ENCODE results near the gene INPP1. TPM values are rescaled to one million over a fixed set of nuclear protein-coding genes. Genes with fewer than 3 reads are reported as not detected.

Gene INPP1
- polyA plus RNA-seq, 1 of the 3 experiments (the other 2 are of a cell fraction): 6.4 TPM

DNA sequence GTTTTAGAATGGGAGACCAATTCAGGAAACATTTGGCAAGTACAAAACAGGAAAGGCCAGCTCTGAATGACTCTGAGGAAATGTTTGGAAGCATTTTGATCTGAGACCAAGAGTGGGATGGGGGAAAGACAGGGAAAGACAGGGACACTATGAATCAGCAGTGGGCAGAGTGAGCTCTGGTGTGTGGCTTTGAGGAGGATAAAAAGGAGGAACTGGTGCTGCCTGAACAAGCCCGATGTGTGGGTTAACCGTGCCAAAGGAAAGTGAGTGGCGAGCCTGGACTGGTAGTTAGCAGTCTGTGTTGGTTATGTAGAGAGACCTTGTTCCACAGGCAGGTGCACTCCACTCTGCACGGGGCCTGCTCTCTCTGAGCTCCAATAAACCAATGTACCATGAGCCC, 70.0 kb downstream of the INPP1 start (continued):
- TF ChIP-seq REST (IDR thresholded peaks at IDR 0.05; ENCODE audit: low read depth, low read length): no peak
- TF ChIP-seq MXI1 (IDR thresholded peaks at IDR 0.05; ENCODE audit: low read depth, low read length): no peak

GRCh38 chr2:190415251-190415650, 71.9 kb downstream of the INPP1 start:
- Histone ChIP-seq H3K27ac (ENCODE audit: low read depth in 2 of 2, low read length in 1 of 2) (no peak overlapping the region), H3F3A (replicated peaks; ENCODE audit: insufficient read depth) (no peaks in the 10 kb centered on the region), H3K4me1 (ENCODE audit: control insufficient read depth in 1 of 2, insufficient read depth in 2 of 2, low read depth in 1 of 2, low read length in 1 of 2) (peaks cover 8 to 9% of the 10 kb centered on the region in 2 experiments; a peak in 3 of 4 replicates), H3K27me3 (ENCODE audit: insufficient read depth) (no peaks in the 10 kb centered on the region), H3K36me3 (replicated peaks in 1 of 2; ENCODE audit: control insufficient read depth in 1 of 2, insufficient read depth in 2 of 2, low read length in 1 of 2) (no peaks in the 10 kb centered on the region), H2AFZ (ENCODE audit: low read depth) (no peak overlapping the region), H3K4me2 (no peak overlapping the region), H3K9me2 (no peaks in the 10 kb centered on the region), H3K4me3 (ENCODE audit: low read depth in 2 of 2, low read length in 1 of 2) (no peak overlapping the region), H3K79me2 (ENCODE audit: insufficient read depth) (no peaks in the 10 kb centered on the region), H4K20me1 (ENCODE audit: insufficient read depth) (no peaks in the 10 kb centered on the region), H3K9ac (no peak overlapping the region), H3K9me3 (no peaks in the 10 kb centered on the region)
- no peak for DNase-seq
- WGBS (ENCODE audit: low lambda C conversion rate): 100% methylated on average over 4 of the region's 4 CpGs
- ChIA-PET POLR2A (no interaction called here), CTCF (interaction anchor here (0.7 to 1.9 kb wide), 5 partner anchors 32 to 95 kb away, joined by 3 to 4 read pairs (median 3); no protein-coding TSS in a partner anchor)
- TF ChIP-seq, protein P1, sequence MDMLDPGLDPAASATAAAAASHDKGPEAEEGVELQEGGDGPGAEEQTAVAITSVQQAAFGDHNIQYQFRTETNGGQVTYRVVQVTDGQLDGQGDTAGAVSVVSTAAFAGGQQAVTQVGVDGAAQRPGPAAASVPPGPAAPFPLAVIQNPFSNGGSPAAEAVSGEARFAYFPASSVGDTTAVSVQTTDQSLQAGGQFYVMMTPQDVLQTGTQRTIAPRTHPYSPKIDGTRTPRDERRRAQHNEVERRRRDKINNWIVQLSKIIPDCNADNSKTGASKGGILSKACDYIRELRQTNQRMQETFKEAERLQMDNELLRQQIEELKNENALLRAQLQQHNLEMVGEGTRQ (IDR thresholded peaks at IDR 0.05; ENCODE audit: borderline replicate concordance, low read depth, low read length): no peak

GRCh38 chr2:190415794-190416775, 72.7 kb downstream of the INPP1 start:
- no peak overlapping the region for H3K4me2 ChIP-seq
- TF ChIP-seq MXI1 (IDR thresholded peaks at IDR 0.05; ENCODE audit: low read depth, low read length) (no peak), RCOR1 (IDR thresholded peaks at IDR 0.05; ENCODE audit: low read length) (no peak), ELF1 (IDR thresholded peaks at IDR 0.05) (no peak), MAX (IDR thresholded peaks at IDR 0.05; ENCODE audit: low read depth) (no peak), YY1 (IDR thresholded peaks at IDR 0.05; ENCODE audit: low read depth) (no peak), REST (IDR thresholded peaks at IDR 0.05; ENCODE audit: low read depth, low read length) (no peak), RFX5 (IDR thresholded peaks at IDR 0.05; ENCODE audit: low read length) (no peak), CTCF (IDR thresholded peaks at IDR 0.05) (no peak), NRF1 (IDR thresholded peaks at IDR 0.05; ENCODE audit: low read depth, low read length) (no peak)
- POLR2A ChIA-PET: no interaction called here
- H3K9ac ChIP-seq: no peak overlapping the region
- 95% methylated on average over 2 of the region's 2 CpGs for WGBS (ENCODE audit: low lambda C conversion rate)
- CTCF ChIA-PET: interaction anchor here (0.7 to 1.9 kb wide), 8 partner anchors 9 to 246 kb away, joined by 3 to 4 read pairs (median 3); no protein-coding TSS in a partner anchor
- no peaks in the 10 kb centered on the region for H3K9me3 ChIP-seq
- H3K9me2 ChIP-seq: no peaks in the 10 kb centered on the region
- H4K20me1 ChIP-seq (ENCODE audit: insufficient read depth): no peaks in the 10 kb centered on the region
- no peaks in the 10 kb centered on the region for H3K79me2 ChIP-seq (ENCODE audit: insufficient read depth)
- peak overlapping the region in 1 of 2 experiments; percentile 39; a peak in 1 of 4 replicates for H3K27ac ChIP-seq (ENCODE audit: low read depth in 2 of 2, low read length in 1 of 2)
- H3F3A ChIP-seq (replicated peaks; ENCODE audit: insufficient read depth): no peaks in the 10 kb centered on the region
- no peak overlapping the region for H2AFZ ChIP-seq (ENCODE audit: low read depth)
- no peaks in the 10 kb centered on the region for H3K36me3 ChIP-seq (replicated peaks in 1 of 2; ENCODE audit: control insufficient read depth in 1 of 2, insufficient read depth in 2 of 2, low read length in 1 of 2)
- peak; percentile 25 for DNase-seq
- H3K4me3 ChIP-seq (ENCODE audit: low read depth in 2 of 2, low read length in 1 of 2): no peak overlapping the region
- H3K27me3 ChIP-seq (ENCODE audit: insufficient read depth): no peaks in the 10 kb centered on the region
- H3K4me1 ChIP-seq (ENCODE audit: control insufficient read depth in 1 of 2, insufficient read depth in 2 of 2, low read depth in 1 of 2, low read length in 1 of 2): peaks cover 8 to 9% of the 10 kb centered on the region in 2 experiments; a peak in 3 of 4 replicates
